IMR-90 (cell line): ENCODE data around the gene CTSO. TPM values are rescaled to one million over a fixed set of nuclear protein-coding genes. Genes with fewer than 3 reads are reported as not detected.
A peak's percentile ranks its signal among the peaks of the same experiment; 100 is the strongest.

Experiments used
- ATAC-seq: fragments of 200-7000 bp; cut with Tn5 transposase; 2 replicates; pipeline ENCODE4 v1.9.1; 2020; ENCODE audit warnings: low read depth, mild to moderate bottlenecking, moderate library complexity
- BruUV-seq: library from RNA; stranded (reverse); fragments of 400-500 nt; replicated peaks from 2 replicates; lab custom pipeline; 2021; lab: Mats Ljungman, UMichigan
- CTCF ChIA-PET: fragments of 300-600 bp; formaldehyde crosslinking; extraction: SDS; loops from one replicate; lab custom pipeline; 2021; ENCODE audit warnings: antibody characterized with exemption; lab: Yijun Ruan, JAX
- POLR2A ChIA-PET: fragments of 300-600 bp; sonication (Branson Sonifier 250); formaldehyde crosslinking; loops from one replicate; lab custom pipeline; 2022; ENCODE audit warnings: antibody characterized with exemption; ENCODE audit not compliant: unreplicated experiment; lab: Charles Lee
- DNase-seq: peaks from one replicate; pipeline ENCODE4 v3.0.0; 2013
- H2AFZ ChIP-seq: replicated peaks from 2 replicates; pipeline ENCODE3; 2013; ENCODE audit warnings: low read length, mild to moderate bottlenecking; ENCODE audit not compliant: poor library complexity
- H2AK5ac ChIP-seq: 2 replicates; pipeline ENCODE4 v1.6.1; 2013; ENCODE audit warnings: low read depth, low read length, inconsistent platforms
- H2AK9ac ChIP-seq: replicated peaks from 2 replicates; pipeline ENCODE3; 2013; ENCODE audit warnings: mild to moderate bottlenecking, low read depth, low read length, moderate library complexity; ENCODE audit not compliant: poor library complexity
- H2BK120ac ChIP-seq: 2 replicates; pipeline ENCODE4 v1.6.1; 2013; ENCODE audit warnings: low read depth, low read length, inconsistent platforms
- H2BK15ac ChIP-seq: 3 replicates; pipeline ENCODE4 v1.6.1; 2013; ENCODE audit warnings: low read depth, low read length, inconsistent platforms
- H2BK20ac ChIP-seq: 2 replicates; pipeline ENCODE4 v1.6.1; 2013; ENCODE audit warnings: low read depth, mild to moderate bottlenecking, inconsistent platforms, low read length, moderate library complexity
- H2BK5ac ChIP-seq: 2 replicates; pipeline ENCODE4 v1.6.1; 2013; ENCODE audit warnings: mild to moderate bottlenecking, low read depth, low read length, inconsistent platforms; ENCODE audit not compliant: poor library complexity, severe bottlenecking
- H3K14ac ChIP-seq: replicated peaks from 2 replicates; pipeline ENCODE4 v1.6.1; 2013; ENCODE audit warnings: low read depth, low read length, inconsistent platforms
- H3K18ac ChIP-seq: 2 replicates; pipeline ENCODE4 v1.6.1; 2013; ENCODE audit warnings: low read depth, low read length, control low read depth
- H3K23ac ChIP-seq: 2 replicates; pipeline ENCODE4 v1.6.1; 2013; ENCODE audit warnings: low read depth, low read length, inconsistent platforms
- H3K27ac ChIP-seq: 2 replicates; pipeline ENCODE4 v1.5.1; 2013; ENCODE audit warnings: mild to moderate bottlenecking, control low read depth, low read length; ENCODE audit not compliant: insufficient read depth
- H3K27me3 ChIP-seq: 2 replicates; pipeline ENCODE4 v1.6.1; 2013; ENCODE audit warnings: low read length; ENCODE audit not compliant: control insufficient read depth, insufficient read depth
- H3K36me3 ChIP-seq: 2 replicates; pipeline ENCODE4 v1.6.1; 2013; ENCODE audit warnings: low read length, mixed read lengths; ENCODE audit not compliant: control insufficient read depth, insufficient read depth
- H3K4ac ChIP-seq: 2 replicates; pipeline ENCODE4 v1.6.1; 2013; ENCODE audit warnings: low read depth, low read length, inconsistent platforms
- H3K4me1 ChIP-seq: 2 replicates; pipeline ENCODE4 v1.6.1; 2013; ENCODE audit warnings: low read length, mixed read lengths; ENCODE audit not compliant: control insufficient read depth, insufficient read depth
- H3K4me2 ChIP-seq: 2 replicates; pipeline ENCODE4 v1.6.1; 2013; ENCODE audit warnings: low read depth, mild to moderate bottlenecking, control low read depth, low read length, moderate library complexity
- H3K4me3 ChIP-seq: 2 replicates; pipeline ENCODE4 v1.5.1; 2013; ENCODE audit warnings: low read depth, mild to moderate bottlenecking, control low read depth, low read length, moderate library complexity; ENCODE audit not compliant: insufficient read depth
- H3K56ac ChIP-seq: 2 replicates; pipeline ENCODE4 v1.6.1; 2013; ENCODE audit warnings: low read length, inconsistent platforms; ENCODE audit not compliant: insufficient read depth; ENCODE audit errors: extremely low read depth
- H3K79me1 ChIP-seq, 2 experiments: 2 replicates each; pipeline ENCODE4 v1.6.1; 2013; ENCODE audit warnings: low read length in 2 of 2, inconsistent platforms in 1 of 2, low read depth in 1 of 2
- H3K9ac ChIP-seq: 2 replicates; pipeline ENCODE4 v1.6.1; 2013; ENCODE audit warnings: low read depth, low read length, control low read depth
- H3K9me1 ChIP-seq: 2 replicates; pipeline ENCODE4 v1.6.1; 2013; ENCODE audit warnings: low read length, inconsistent platforms; ENCODE audit not compliant: insufficient read depth
- H3K9me3 ChIP-seq: 2 replicates; pipeline ENCODE4 v1.6.1; 2013; ENCODE audit warnings: low read length; ENCODE audit not compliant: control insufficient read depth, insufficient read depth
- H4K20me1 ChIP-seq: 2 replicates; pipeline ENCODE4 v1.6.1; 2013; ENCODE audit warnings: low read length, inconsistent platforms; ENCODE audit not compliant: insufficient read depth
- H4K5ac ChIP-seq: 2 replicates; pipeline ENCODE4 v1.6.1; 2013; ENCODE audit warnings: mild to moderate bottlenecking, low read depth, low read length, control low read depth
- H4K8ac ChIP-seq, 2 experiments: 2 replicates each; pipeline ENCODE4 v1.6.1; 2013; ENCODE audit warnings: low read depth in 2 of 2, low read length in 2 of 2, control low read depth in 1 of 2, inconsistent platforms in 1 of 2
- H4K91ac ChIP-seq: 2 replicates; pipeline ENCODE4 v1.6.1; 2013; ENCODE audit warnings: low read depth, low read length, inconsistent platforms; ENCODE audit not compliant: insufficient read depth
- BHLHE40 ChIP-seq: fragments of 150-350 bp; IDR thresholded peaks from 2 replicates; pipeline ENCODE4 v1.6.1; 2016; ENCODE audit warnings: mild to moderate bottlenecking, low read depth, low read length
- CEBPB ChIP-seq: IDR thresholded peaks from 2 replicates; pipeline ENCODE4 v1.6.1; 2012; ENCODE audit warnings: low read depth, low read length, improper control_type of control experiment
- CHD1 ChIP-seq: IDR thresholded peaks from 2 replicates; pipeline ENCODE4 v1.6.1; 2012; ENCODE audit warnings: low read depth, low read length, improper control_type of control experiment
- FOS ChIP-seq: fragments of 150-350 bp; IDR thresholded peaks from 2 replicates; pipeline ENCODE4 v1.6.1; 2016; ENCODE audit warnings: low read depth, low read length
- MAFK ChIP-seq: IDR thresholded peaks from 2 replicates; pipeline ENCODE4 v1.6.1; 2012; ENCODE audit warnings: low read depth, low read length, improper control_type of control experiment
- MAZ ChIP-seq: IDR thresholded peaks from 2 replicates; pipeline ENCODE4 v1.6.1; 2012; ENCODE audit warnings: low read depth, mild to moderate bottlenecking, low read length, improper control_type of control experiment, moderate library complexity, borderline replicate concordance
- POLR2A ChIP-seq: IDR thresholded peaks from 2 replicates; pipeline ENCODE4 v1.6.1; 2012; ENCODE audit warnings: mild to moderate bottlenecking, low read depth, low read length
- RCOR1 ChIP-seq: IDR thresholded peaks from 2 replicates; pipeline ENCODE4 v1.6.1; 2012; ENCODE audit warnings: mild to moderate bottlenecking, low read length, improper control_type of control experiment; ENCODE audit not compliant: insufficient replicate concordance
- RFX5 ChIP-seq: IDR thresholded peaks from 2 replicates; pipeline ENCODE4 v1.8.0; 2012; ENCODE audit warnings: low read depth, mild to moderate bottlenecking, low read length, moderate library complexity
- WGBS, 2 experiments: methylation state at CpG; one replicate each; pipeline versions ENCODE4 v1.1.5 to v1.1.7; 2013; ENCODE audit warnings: missing lambda C conversion rate in 2 of 2; ENCODE audit not compliant: insufficient read length in 1 of 2; ENCODE audit errors: extremely low coverage in 2 of 2; 5-methylcytosine and 5-hydroxymethylcytosine counted together
- dilution Hi-C: fragments of 300-500 bp; cut with HindIII; formaldehyde crosslinking; loops from one replicate; pipeline ENCODE4 v1.14.3; 2018; ENCODE audit warnings: low sequenced_read_pairs; ENCODE audit not compliant: unreplicated experiment
- in situ Hi-C: fragments of 300-500 bp; cut with MboI; formaldehyde crosslinking; loops from 3 replicates; pipeline ENCODE4 v1.14.3; 2019; ENCODE audit warnings: low sequenced_read_pairs, inconsistent platforms, mixed read lengths
- intact Hi-C: fragments of 100-400 bp; cut with micrococcal nuclease; formaldehyde crosslinking; loops from 2 replicates; pipeline ENCODE4 v1.10.0; 2022
- polyA plus RNA-seq, 3 experiments: library from polyadenylated mRNA; depleted of rRNA; stranded (reverse); fragments of >200 nt; gene quantifications; 2 replicates each; pipeline ENCODE4 v1.2.3, GENCODE V29; 2012; ENCODE audit warnings: low replicate concordance in 1 of 3
- total RNA-seq: library from RNA; depleted of rRNA; stranded (reverse); fragments of >200 nt; gene quantifications from 2 replicates; pipeline ENCODE4 v1.2.3, GENCODE V29; 2012
- TF ChIP-seq, protein P1 (sequence below): conservative IDR thresholded peaks from 2 replicates; pipeline ENCODE4 v1.5.1; 2012; ENCODE audit warnings: mild to moderate bottlenecking, low read depth, low read length, improper control_type of control experiment
- TF ChIP-seq, protein P2 (sequence below): fragments of 150-350 bp; IDR thresholded peaks from 2 replicates; pipeline ENCODE4 v1.6.1; 2017; ENCODE audit warnings: mild to moderate bottlenecking, antibody characterized with exemption, low read length, low read depth

The CTSO gene
- total and polyA plus RNA-seq, 2 of the 4 experiments (the other 2 are of a cell fraction) = 2.9 to 3.9 TPM

DNA sequence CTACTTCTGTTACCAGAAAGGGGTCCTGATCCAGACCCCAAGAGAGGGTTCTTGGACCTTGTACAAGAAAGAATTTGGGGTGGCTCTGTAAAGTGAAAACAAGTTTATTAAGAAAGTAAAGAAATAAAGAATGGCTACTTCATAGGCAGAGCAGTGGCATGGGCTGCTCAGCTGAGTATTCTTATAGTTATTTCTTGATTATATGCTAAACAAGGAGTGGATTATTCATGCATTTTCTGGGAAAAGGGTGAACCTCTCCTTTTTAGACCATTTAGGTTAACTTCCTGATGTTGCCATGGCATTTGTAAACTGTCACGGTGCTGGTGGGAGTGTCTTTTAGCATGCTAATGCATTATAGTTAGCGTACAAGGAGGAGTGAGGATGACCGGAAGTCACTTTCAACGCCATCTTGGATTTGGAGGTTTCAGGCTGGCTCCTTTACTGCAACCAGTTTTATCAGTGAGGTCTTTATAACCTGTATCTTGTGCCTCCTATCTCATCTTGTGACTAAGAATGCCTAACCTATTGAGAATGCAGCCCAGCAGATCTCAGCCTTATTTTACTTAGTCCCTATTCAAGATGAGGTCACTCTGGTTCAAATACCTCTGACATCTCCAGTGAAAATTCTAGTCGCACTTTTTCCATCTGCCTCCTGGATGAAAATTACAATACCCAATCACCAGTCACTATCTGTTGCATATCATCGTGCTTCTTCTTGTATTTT lies 65.7 kb downstream of the CTSO start:
- Histone ChIP-seq H2AFZ (no peak overlapping the region), H3K36me3 (no peaks in the 10 kb centered on the region), H3K27ac (no peak overlapping the region), H4K8ac (no peak overlapping the region), H2BK120ac (no peak overlapping the region), H3K4ac (no peak overlapping the region), H3K18ac (no peak overlapping the region), H2BK15ac (no peak overlapping the region), H3K9me3 (0 out of 2 replicates have a peak, but pooled peaks cover 3% of the 10 kb centered on the region), H3K79me1 (no peaks in the 10 kb centered on the region), H4K91ac (no peak overlapping the region), H2BK5ac (no peak overlapping the region), H2AK5ac (no peak overlapping the region), H3K4me1 (no peaks in the 10 kb centered on the region), H2BK20ac (no peak overlapping the region), H3K9me1 (no peaks in the 10 kb centered on the region), H3K56ac (no peak overlapping the region), H4K5ac (no peak overlapping the region), H3K27me3 (no peaks in the 10 kb centered on the region), H4K20me1 (no peaks in the 10 kb centered on the region), H3K14ac (no peak overlapping the region), H3K4me2 (no peak overlapping the region), H3K4me3 (no peak overlapping the region), H3K23ac (no peak overlapping the region), H2AK9ac (no peak overlapping the region), H3K9ac (no peak overlapping the region)
- CTCF ChIA-PET = no interaction called here
- TF ChIP-seq POLR2A (no peak), BHLHE40 (no peak), MAZ (no peak), FOS (no peak), RFX5 (no peak), MAFK (no peak), RCOR1 (no peak), CEBPB (no peak), CHD1 (no peak)
- TF ChIP-seq, protein P1, sequence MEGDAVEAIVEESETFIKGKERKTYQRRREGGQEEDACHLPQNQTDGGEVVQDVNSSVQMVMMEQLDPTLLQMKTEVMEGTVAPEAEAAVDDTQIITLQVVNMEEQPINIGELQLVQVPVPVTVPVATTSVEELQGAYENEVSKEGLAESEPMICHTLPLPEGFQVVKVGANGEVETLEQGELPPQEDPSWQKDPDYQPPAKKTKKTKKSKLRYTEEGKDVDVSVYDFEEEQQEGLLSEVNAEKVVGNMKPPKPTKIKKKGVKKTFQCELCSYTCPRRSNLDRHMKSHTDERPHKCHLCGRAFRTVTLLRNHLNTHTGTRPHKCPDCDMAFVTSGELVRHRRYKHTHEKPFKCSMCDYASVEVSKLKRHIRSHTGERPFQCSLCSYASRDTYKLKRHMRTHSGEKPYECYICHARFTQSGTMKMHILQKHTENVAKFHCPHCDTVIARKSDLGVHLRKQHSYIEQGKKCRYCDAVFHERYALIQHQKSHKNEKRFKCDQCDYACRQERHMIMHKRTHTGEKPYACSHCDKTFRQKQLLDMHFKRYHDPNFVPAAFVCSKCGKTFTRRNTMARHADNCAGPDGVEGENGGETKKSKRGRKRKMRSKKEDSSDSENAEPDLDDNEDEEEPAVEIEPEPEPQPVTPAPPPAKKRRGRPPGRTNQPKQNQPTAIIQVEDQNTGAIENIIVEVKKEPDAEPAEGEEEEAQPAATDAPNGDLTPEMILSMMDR = no peak
- TF ChIP-seq, protein P2, sequence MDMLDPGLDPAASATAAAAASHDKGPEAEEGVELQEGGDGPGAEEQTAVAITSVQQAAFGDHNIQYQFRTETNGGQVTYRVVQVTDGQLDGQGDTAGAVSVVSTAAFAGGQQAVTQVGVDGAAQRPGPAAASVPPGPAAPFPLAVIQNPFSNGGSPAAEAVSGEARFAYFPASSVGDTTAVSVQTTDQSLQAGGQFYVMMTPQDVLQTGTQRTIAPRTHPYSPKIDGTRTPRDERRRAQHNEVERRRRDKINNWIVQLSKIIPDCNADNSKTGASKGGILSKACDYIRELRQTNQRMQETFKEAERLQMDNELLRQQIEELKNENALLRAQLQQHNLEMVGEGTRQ = no peak
- dilution Hi-C loops (no loop called here), intact Hi-C loops (no loop called here), in situ Hi-C loops (no loop called here)
- POLR2A ChIA-PET = no interaction called here
- peak; percentile 9 for DNase-seq
- BruUV-seq = no TSS peak
- WGBS, 2 experiments = no CpG with 5 or more reads among the region's 6 CpGs
- ATAC-seq = no peak
